Measurements from ENCODE around the gene MT4. TPM values are rescaled to one million over a fixed set of nuclear protein-coding genes. Genes with fewer than 3 reads are reported as not detected.
A peak's percentile ranks its signal among the peaks of the same experiment; 100 is the strongest.

The MT4 gene
- total RNA-seq = not detected
- polyA plus RNA-seq = not detected

DNA sequence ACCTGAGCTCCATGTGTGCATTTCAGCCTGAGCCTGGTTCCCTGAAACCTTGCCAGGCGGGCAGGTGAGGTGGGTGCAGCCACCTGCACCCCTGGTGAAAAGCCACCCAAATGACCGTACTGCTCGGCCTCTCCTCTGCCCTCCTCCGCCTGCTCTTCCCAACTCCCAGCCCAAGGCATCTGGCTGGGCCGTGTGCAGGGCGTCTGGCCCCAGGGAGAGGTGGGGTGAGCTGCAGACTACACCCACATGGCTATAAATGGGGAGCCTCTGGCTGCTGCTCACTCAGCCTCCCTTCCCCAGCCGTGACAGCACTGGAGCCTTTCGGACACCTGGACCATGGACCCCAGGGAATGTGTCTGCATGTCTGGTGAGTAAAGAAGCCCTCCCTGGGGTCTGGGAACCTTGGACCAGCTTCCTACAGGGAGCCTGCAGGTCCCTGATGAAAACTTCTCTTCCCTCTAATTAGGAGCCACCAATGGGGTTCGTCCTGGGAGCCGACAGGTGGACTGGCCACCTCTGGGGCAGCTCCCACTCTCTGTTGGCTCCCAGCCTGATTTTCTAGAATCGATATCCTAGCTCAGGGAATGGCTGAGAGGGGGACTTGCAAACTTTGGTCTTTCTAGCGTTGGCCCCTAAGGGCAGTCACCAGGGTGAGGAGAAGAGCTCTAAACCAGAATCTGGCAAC lies at the start of gene MT4:
Gene MT4, plus strand, starts transcription at position 281 of the 685 bp plus-strand sequence. Its CDS starts 56 bp downstream, at position 337.
- no peak for DNase-seq
- Histone ChIP-seq H3K9me3 (ENCODE audit: control insufficient read depth in 2 of 2, low read length in 2 of 2) (no peaks in the 10 kb centered on the region), H3K4me1 (ENCODE audit: control insufficient read depth, insufficient read depth, low read length, poor library complexity, severe bottlenecking) (no peaks in the 10 kb centered on the region), H3K36me3 (ENCODE audit: control insufficient read depth, insufficient read depth, low read length) (no peaks in the 10 kb centered on the region), H3K27me3 (ENCODE audit: control insufficient read depth, insufficient read depth, low read length) (no peaks in the 10 kb centered on the region), H3K27ac (ENCODE audit: insufficient read depth, low read length, poor library complexity, severe bottlenecking) (no peak within 1 kb of the TSS), H3K4me3 (ENCODE audit: low read depth, low read length) (no peak within 1 kb of the TSS)
- no peaks in the 10 kb centered on the region for H3K9me3 Mint-ChIP-seq
- peaks cover 32% of the 10 kb centered on the region for H3K27me3 Mint-ChIP-seq
- H3K4me1 Mint-ChIP-seq = peaks cover 0 to 7% (median 3%) of the 10 kb centered on the region in 4 donors
- H3K4me3 Mint-ChIP-seq = no peak within 1 kb of the TSS
- no peak for ATAC-seq (ENCODE audit: low read depth in 2 of 2)
- no peak within 1 kb of the TSS for H3K27ac Mint-ChIP-seq
- H3K36me3 Mint-ChIP-seq = no peaks in the 10 kb centered on the region

GRCh38 chr16:56515665-56516064 lies 49.2 kb upstream of the MT4 start:
- H3K27ac Mint-ChIP-seq = peak overlapping the region in 1 of 3 donors; percentile 29
- DNase-seq = no peak
- no peak for ATAC-seq (ENCODE audit: low read depth in 2 of 2)
- Histone ChIP-seq H3K4me1 (ENCODE audit: control insufficient read depth, insufficient read depth, low read length, poor library complexity, severe bottlenecking) (peaks cover 28% of the 10 kb centered on the region), H3K27me3 (ENCODE audit: control insufficient read depth, insufficient read depth, low read length) (no peaks in the 10 kb centered on the region), H3K4me3 (ENCODE audit: low read depth, low read length) (no peak overlapping the region), H3K9me3 (ENCODE audit: control insufficient read depth in 2 of 2, low read length in 2 of 2) (no peaks in the 10 kb centered on the region), H3K27ac (ENCODE audit: insufficient read depth, low read length, poor library complexity, severe bottlenecking) (no peak overlapping the region), H3K36me3 (ENCODE audit: control insufficient read depth, insufficient read depth, low read length) (peaks cover 18% of the 10 kb centered on the region)
- peak overlapping the region; percentile 11 to 69 (median 30) for H3K4me3 Mint-ChIP-seq
- H3K9me3 Mint-ChIP-seq = peaks cover 0 to 2% (median 0%) of the 10 kb centered on the region in 7 donors
- H3K27me3 Mint-ChIP-seq = no peaks in the 10 kb centered on the region
- peaks cover 21% of the 10 kb centered on the region for H3K36me3 Mint-ChIP-seq
- peaks cover 23 to 71% (median 44%) of the 10 kb centered on the region in 4 donors for H3K4me1 Mint-ChIP-seq

- Histone ChIP-seq H3K4me3 (ENCODE audit: low read depth, low read length) (peak overlapping the region; percentile 6), H3K36me3 (ENCODE audit: control insufficient read depth, insufficient read depth, low read length) (peaks cover 6% of the 10 kb centered on the region), H3K27ac (ENCODE audit: insufficient read depth, low read length, poor library complexity, severe bottlenecking) (no peak overlapping the region), H3K4me1 (ENCODE audit: control insufficient read depth, insufficient read depth, low read length, poor library complexity, severe bottlenecking) (peaks cover 28% of the 10 kb centered on the region), H3K27me3 (ENCODE audit: control insufficient read depth, insufficient read depth, low read length) (no peaks in the 10 kb centered on the region), H3K9me3 (ENCODE audit: control insufficient read depth in 2 of 2, low read length in 2 of 2) (no peaks in the 10 kb centered on the region)
- peak overlapping the region in 2 of 3 donors; percentile 66 to 98 for H3K27ac Mint-ChIP-seq
- H3K9me3 Mint-ChIP-seq = peaks cover 0 to 2% (median 0%) of the 10 kb centered on the region in 7 donors
- no peaks in the 10 kb centered on the region for H3K27me3 Mint-ChIP-seq
- ATAC-seq (ENCODE audit: low read depth in 2 of 2) = no peak
- peaks cover 24 to 72% (median 44%) of the 10 kb centered on the region in 4 donors for H3K4me1 Mint-ChIP-seq
- DNase-seq = no peak
- H3K36me3 Mint-ChIP-seq = peaks cover 7% of the 10 kb centered on the region
- H3K4me3 Mint-ChIP-seq = peak overlapping the region; percentile 17 to 87 (median 54)
Observed at GRCh38 chr16:56517206-56517605, 47.7 kb upstream of the MT4 start.

DNA sequence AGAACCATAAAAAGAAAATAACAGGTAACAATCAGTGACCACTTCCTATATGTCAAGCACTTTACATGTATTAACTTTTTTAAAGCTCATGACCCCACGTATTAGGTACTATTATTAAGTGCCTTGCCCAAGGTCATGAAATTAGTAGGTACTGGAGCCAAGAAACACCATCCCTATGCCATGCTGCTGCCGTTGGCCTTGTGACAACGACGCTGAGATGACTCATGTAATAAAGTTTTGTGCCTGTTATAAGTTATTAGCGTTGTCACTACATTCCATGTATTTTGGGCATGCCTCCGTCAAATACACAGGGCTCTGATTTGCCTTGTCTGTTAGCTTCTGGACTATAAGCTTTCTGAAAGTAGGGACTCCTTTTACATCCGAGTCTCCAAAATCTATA lies 46.4 kb upstream of the MT4 start:
- no peaks in the 10 kb centered on the region for H3K27me3 Mint-ChIP-seq
- H3K36me3 Mint-ChIP-seq = no peaks in the 10 kb centered on the region
- peaks cover 22 to 63% (median 42%) of the 10 kb centered on the region in 4 donors for H3K4me1 Mint-ChIP-seq
- H3K36me3 ChIP-seq (ENCODE audit: control insufficient read depth, insufficient read depth, low read length) = no peaks in the 10 kb centered on the region
- DNase-seq (no peak), ATAC-seq (ENCODE audit: low read depth in 2 of 2) (no peak)
- H3K4me3 ChIP-seq (ENCODE audit: low read depth, low read length) = peak overlapping the region; percentile 6
- peak overlapping the region in 1 of 3 donors; percentile 91 for H3K27ac Mint-ChIP-seq
- peaks cover 28% of the 10 kb centered on the region for H3K4me1 ChIP-seq (ENCODE audit: control insufficient read depth, insufficient read depth, low read length, poor library complexity, severe bottlenecking)
- H3K27ac ChIP-seq (ENCODE audit: insufficient read depth, low read length, poor library complexity, severe bottlenecking) = peak overlapping the region; percentile 31
- no peaks in the 10 kb centered on the region for H3K27me3 ChIP-seq (ENCODE audit: control insufficient read depth, insufficient read depth, low read length)
- H3K4me3 Mint-ChIP-seq = peak overlapping the region; percentile 4 to 90 (median 88)
- H3K9me3 Mint-ChIP-seq = peaks cover 0 to 2% (median 0%) of the 10 kb centered on the region in 7 donors
- no peaks in the 10 kb centered on the region for H3K9me3 ChIP-seq (ENCODE audit: control insufficient read depth in 2 of 2, low read length in 2 of 2)

DNA sequence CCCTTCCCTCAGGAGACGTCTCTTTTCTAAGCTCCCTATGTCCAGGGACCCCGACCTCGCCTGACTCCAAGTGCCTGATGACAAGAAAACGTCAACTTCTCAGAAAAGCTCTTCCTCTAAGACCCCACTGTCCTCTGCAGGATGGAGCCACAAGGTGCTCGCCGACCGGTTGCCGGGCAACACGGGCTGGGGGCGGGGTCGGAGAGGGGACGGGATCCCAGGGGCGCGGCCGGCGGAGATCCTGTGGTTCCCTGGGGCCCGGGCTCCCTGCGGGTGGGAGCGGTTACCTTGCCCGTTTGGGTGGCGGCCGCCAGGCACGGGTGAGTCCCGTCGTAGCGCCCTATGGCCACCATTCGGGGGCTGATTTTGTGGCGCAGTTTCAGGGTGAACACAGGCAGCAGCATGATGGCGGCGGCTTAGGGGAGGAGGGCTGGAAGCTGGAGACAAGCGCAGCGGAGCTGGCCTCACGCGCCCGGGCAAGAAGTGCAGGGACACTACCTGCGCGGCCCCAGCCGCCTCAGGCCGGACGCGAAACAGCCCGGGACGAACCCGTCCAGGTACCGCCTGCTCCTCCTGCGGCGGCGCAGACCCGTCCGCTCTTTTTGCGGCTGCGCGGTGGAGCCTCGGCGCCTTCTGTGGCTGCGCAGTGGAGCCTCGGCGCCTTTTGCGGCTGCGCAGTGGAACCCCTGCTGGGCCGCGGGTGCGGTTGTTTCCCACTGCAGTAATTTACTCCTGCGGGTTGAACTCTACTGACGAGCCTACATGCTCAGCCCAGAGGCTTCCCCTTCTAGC lies 45.2 kb upstream of the MT4 start, which contains the start of gene BBS2:
Gene BBS2, minus strand, starts transcription at position 566 of the 792 bp plus-strand sequence. Its CDS starts 162 bp downstream, at position 404.
- H3K27me3 Mint-ChIP-seq = no peaks in the 10 kb centered on the region
- peaks cover 0 to 2% (median 0%) of the 10 kb centered on the region in 7 donors for H3K9me3 Mint-ChIP-seq
- Histone ChIP-seq H3K9me3 (ENCODE audit: control insufficient read depth in 2 of 2, low read length in 2 of 2) (no peaks in the 10 kb centered on the region), H3K4me3 (ENCODE audit: low read depth, low read length) (peak within 1 kb of the TSS; percentile 79), H3K36me3 (ENCODE audit: control insufficient read depth, insufficient read depth, low read length) (no peaks in the 10 kb centered on the region), H3K4me1 (ENCODE audit: control insufficient read depth, insufficient read depth, low read length, poor library complexity, severe bottlenecking) (peaks cover 28% of the 10 kb centered on the region), H3K27ac (ENCODE audit: insufficient read depth, low read length, poor library complexity, severe bottlenecking) (peak within 1 kb of the TSS; percentile 80), H3K27me3 (ENCODE audit: control insufficient read depth, insufficient read depth, low read length) (no peaks in the 10 kb centered on the region)
- peak within 1 kb of the TSS; percentile 87 to 91 (median 90) for H3K27ac Mint-ChIP-seq
- peak within 1 kb of the TSS; percentile 86 to 90 (median 88) for H3K4me3 Mint-ChIP-seq
- H3K36me3 Mint-ChIP-seq = no peaks in the 10 kb centered on the region
- DNase-seq (peak; percentile 85 to 92 (median 90)), ATAC-seq (ENCODE audit: low read depth in 2 of 2) (peak; percentile 77 to 82)
- H3K4me1 Mint-ChIP-seq = peaks cover 14 to 53% (median 34%) of the 10 kb centered on the region in 4 donors

DNA sequence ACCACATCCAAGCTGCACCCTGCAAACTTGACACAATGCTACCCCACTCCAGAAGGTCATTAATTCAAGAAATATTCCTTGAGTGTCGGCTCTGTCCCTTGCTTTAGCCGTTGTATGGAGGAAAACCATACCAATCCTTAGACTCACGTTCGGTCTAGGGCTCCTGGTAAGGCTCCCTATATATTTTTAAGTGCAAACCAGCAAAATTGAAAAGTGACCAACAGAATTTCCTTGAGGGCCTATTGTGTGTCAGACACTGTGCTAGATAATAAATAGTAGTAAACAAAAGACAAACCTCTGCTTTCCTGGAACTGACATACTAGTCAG lies 44.7 kb upstream of the MT4 start:
- Mint-ChIP-seq H3K9me3 (peaks cover 0 to 2% (median 0%) of the 10 kb centered on the region in 7 donors), H3K4me3 (peak overlapping the region; percentile 86 to 90 (median 88)), H3K27ac (peak overlapping the region; percentile 87 to 90 (median 89)), H3K27me3 (no peaks in the 10 kb centered on the region), H3K36me3 (no peaks in the 10 kb centered on the region), H3K4me1 (peaks cover 9 to 47% (median 28%) of the 10 kb centered on the region in 4 donors)
- Histone ChIP-seq H3K36me3 (ENCODE audit: control insufficient read depth, insufficient read depth, low read length) (no peaks in the 10 kb centered on the region), H3K9me3 (ENCODE audit: control insufficient read depth in 2 of 2, low read length in 2 of 2) (no peaks in the 10 kb centered on the region), H3K4me3 (ENCODE audit: low read depth, low read length) (peak overlapping the region; percentile 69), H3K4me1 (ENCODE audit: control insufficient read depth, insufficient read depth, low read length, poor library complexity, severe bottlenecking) (peaks cover 28% of the 10 kb centered on the region), H3K27ac (ENCODE audit: insufficient read depth, low read length, poor library complexity, severe bottlenecking) (peak overlapping the region; percentile 80), H3K27me3 (ENCODE audit: control insufficient read depth, insufficient read depth, low read length) (no peaks in the 10 kb centered on the region)
- DNase-seq = no peak
- ATAC-seq (ENCODE audit: low read depth in 2 of 2) = no peak

GRCh38 chr16:56525236-56525635 lies 39.6 kb upstream of the MT4 start:
- no peak overlapping the region for H3K4me3 Mint-ChIP-seq

More at GRCh38 chr16:56525236-56525635, 39.6 kb upstream of the MT4 start:
- H3K4me1 Mint-ChIP-seq = peaks cover 5 to 6% (median 6%) of the 10 kb centered on the region in 4 donors
- Histone ChIP-seq H3K27ac (ENCODE audit: insufficient read depth, low read length, poor library complexity, severe bottlenecking) (no peak overlapping the region), H3K36me3 (ENCODE audit: control insufficient read depth, insufficient read depth, low read length) (no peaks in the 10 kb centered on the region), H3K9me3 (ENCODE audit: control insufficient read depth in 2 of 2, low read length in 2 of 2) (no peaks in the 10 kb centered on the region), H3K4me3 (ENCODE audit: low read depth, low read length) (no peak overlapping the region), H3K27me3 (ENCODE audit: control insufficient read depth, insufficient read depth, low read length) (peaks cover 2% of the 10 kb centered on the region), H3K4me1 (ENCODE audit: control insufficient read depth, insufficient read depth, low read length, poor library complexity, severe bottlenecking) (peaks cover 4% of the 10 kb centered on the region)
- H3K9me3 Mint-ChIP-seq = peaks cover 0 to 3% (median 0%) of the 10 kb centered on the region in 7 donors
- DNase-seq (no peak), ATAC-seq (ENCODE audit: low read depth in 2 of 2) (no peak)
- no peak overlapping the region for H3K27ac Mint-ChIP-seq
- H3K27me3 Mint-ChIP-seq = peaks cover 12% of the 10 kb centered on the region
- H3K36me3 Mint-ChIP-seq = no peaks in the 10 kb centered on the region
